ENCODE measurements around the gene GSPT1.
A peak's percentile ranks its signal among the peaks of the same experiment; 100 is the strongest.
"Not testable (repeated sequence)": the region's sequence is repeated elsewhere in the genome, so short reads cannot be mapped to it uniquely, and the experiment has no call there.

Gene GSPT1

DNA sequence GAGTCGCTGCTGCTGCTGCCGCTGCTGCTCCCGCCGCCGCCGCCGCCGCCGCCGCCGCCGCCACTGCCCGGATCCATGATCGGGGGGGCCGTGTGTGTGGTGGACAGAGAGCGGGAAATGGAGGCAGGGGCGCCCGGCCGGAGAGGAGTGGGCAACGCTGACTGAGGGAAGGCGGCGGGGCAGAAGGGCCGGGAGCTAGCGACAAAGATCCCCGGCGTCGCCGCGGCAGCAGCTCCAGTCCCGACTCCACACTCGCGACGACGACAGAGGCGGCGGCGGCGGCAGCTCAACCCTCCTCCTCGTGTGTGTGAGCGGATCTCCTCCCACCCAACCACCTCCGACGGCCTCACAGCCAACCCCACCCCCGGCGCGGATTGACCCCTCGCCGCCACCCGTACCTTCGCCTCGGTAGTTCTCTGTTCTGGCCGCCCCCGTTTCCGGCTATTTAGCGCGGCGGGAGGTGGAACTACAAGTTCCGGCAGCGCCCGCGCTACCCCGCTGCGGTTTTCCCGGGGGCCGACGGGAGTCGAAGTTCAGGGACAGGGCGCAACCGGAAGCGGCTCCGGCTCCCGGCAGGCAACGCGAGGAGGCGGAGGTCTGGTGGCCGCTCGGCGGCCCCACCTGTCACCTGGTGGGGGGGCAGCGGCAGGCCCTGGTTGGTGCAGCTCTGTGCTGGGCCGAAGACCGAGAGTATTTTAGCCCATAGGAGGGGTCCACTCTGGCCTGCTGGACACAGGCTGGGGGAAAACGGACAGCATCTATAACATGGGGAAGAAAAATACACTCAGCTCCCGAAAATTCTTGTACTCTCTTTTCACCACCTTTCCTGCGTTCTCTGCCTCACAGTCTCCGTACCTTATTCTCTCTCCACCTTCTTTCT is at the start of gene GSPT1:
TSS of gene GSPT1 (minus strand) at position 313 of the 880 bp plus-strand sequence. CDS start at position 77, 236 bp downstream.
- peak; percentile 99 for DNase-seq (ENCODE audit: low read depth)
- peak within 1 kb of the TSS; percentile 94 for H3K4me3 ChIP-seq (ENCODE audit: low read depth, low read length)
- TF ChIP-seq, protein P1, sequence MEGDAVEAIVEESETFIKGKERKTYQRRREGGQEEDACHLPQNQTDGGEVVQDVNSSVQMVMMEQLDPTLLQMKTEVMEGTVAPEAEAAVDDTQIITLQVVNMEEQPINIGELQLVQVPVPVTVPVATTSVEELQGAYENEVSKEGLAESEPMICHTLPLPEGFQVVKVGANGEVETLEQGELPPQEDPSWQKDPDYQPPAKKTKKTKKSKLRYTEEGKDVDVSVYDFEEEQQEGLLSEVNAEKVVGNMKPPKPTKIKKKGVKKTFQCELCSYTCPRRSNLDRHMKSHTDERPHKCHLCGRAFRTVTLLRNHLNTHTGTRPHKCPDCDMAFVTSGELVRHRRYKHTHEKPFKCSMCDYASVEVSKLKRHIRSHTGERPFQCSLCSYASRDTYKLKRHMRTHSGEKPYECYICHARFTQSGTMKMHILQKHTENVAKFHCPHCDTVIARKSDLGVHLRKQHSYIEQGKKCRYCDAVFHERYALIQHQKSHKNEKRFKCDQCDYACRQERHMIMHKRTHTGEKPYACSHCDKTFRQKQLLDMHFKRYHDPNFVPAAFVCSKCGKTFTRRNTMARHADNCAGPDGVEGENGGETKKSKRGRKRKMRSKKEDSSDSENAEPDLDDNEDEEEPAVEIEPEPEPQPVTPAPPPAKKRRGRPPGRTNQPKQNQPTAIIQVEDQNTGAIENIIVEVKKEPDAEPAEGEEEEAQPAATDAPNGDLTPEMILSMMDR (conservative IDR thresholded peaks at IDR 0.05; ENCODE audit: low read depth, low read length), result no peak

DNA sequence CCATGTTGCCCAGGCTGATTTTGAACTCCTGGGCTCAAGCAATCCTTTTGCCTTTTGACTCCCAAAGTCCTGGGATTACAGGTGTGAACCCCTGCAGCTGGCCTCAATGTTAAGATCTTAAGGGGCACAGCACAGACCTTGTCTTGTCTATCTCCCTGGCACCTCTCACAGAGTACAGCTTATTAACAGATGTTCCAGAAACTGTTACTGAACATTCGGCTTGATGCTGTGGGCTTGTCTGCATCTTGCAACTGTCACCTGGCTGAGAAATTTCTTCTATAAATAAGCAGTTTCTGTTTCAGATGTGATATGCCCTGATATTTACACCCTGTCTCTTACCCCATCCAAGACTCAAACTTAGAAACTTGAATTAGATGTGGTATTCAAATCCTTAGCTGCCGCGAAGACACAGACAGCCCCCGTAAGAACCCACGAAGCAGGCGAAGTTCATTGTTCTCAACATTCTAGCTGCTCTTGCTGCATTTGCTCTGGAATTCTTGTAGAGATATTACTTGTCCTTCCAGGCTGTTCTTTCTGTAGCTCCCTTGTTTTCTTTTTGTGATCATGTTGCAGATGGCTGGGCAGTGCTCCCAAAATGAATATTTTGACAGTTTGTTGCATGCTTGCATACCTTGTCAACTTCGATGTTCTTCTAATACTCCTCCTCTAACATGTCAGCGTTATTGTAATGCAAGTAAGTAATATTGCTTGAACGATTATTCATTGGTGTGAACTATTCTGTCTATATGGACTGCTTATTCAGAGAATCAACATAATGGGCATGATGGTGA is 49.2 kb upstream of the GSPT1 start, which contains the start of gene TNFRSF17:
TSS of gene TNFRSF17 (plus strand) at position 450 of the 791 bp plus-strand sequence. CDS start at position 565, 115 bp downstream.
- H3K4me3 ChIP-seq (ENCODE audit: low read depth, low read length), result no peak within 1 kb of the TSS
- TF ChIP-seq, protein P1 (conservative IDR thresholded peaks at IDR 0.05; ENCODE audit: low read depth, low read length), result no peak
- peak; percentile 30 for DNase-seq (ENCODE audit: low read depth)

DNA sequence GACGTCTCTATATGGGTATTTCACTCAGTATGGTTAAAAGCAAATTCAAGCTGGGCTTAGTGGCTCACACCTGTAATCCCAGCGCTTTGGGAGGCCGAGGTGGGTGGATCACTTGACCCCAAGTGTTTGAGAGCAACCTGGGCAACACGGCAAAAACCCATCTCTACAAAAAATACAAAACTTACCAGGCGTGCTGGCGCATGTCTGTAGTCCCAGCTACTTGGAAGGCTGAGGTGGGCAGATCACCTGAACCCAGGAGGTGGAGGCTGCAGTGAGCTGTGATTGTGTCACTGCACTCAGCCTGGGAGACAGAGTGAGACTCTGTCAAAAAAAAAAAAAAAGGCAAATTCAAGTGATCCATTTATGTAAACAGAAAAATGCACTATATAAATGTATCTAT is 48.0 kb upstream of the GSPT1 start:
- DNase-seq (ENCODE audit: low read depth), result no peak
- no peak overlapping the region for H3K4me3 ChIP-seq (ENCODE audit: low read depth, low read length)
- TF ChIP-seq, protein P1 (conservative IDR thresholded peaks at IDR 0.05; ENCODE audit: low read depth, low read length), result no peak

DNA sequence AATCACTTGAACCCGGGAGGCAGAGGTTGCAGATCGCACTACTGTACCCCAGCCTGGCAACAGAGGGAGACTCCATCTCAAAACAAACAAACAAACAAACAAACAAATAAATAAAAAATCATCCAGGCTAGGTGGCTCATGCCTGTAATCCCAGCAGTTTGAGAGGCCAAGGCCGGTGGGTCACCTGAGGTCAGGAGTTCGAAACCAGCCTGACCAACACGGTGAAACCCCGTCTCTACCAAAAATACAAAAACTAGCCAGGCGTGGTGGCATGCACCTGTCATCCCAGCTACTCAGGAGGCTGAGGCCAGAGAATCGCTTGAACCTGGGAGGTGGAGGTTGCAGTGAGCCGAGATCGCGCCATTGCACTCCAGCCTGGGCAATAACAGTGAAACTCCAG is 47.2 kb upstream of the GSPT1 start:
- not testable (repeated sequence) for DNase-seq (ENCODE audit: low read depth)

DNA sequence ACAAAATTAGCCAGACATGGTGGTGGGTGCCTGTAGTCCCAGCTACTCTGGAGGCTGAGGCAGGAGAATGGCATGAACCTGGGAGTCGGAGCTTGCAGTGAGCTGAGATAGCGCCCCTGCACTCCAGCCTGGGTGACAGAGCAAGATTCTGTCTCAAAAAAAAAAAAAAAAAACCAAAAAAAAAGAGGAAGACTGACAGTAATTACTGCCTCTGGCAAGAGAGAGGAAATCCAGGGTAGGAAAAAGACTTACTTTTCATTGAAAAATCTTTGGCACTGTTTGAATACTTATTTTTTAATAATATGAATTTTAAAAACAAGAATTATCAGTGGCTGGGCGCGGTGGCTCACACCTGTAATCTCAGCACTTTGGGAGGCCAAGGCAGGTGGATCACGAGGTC is 46.7 kb upstream of the GSPT1 start:
- H3K4me3 ChIP-seq (ENCODE audit: low read depth, low read length); DNase-seq (ENCODE audit: low read depth): not testable (repeated sequence)

More for the DNA sequence above, 47.2 kb upstream of the GSPT1 start:
- not testable (repeated sequence) for H3K4me3 ChIP-seq (ENCODE audit: low read depth, low read length)

DNA sequence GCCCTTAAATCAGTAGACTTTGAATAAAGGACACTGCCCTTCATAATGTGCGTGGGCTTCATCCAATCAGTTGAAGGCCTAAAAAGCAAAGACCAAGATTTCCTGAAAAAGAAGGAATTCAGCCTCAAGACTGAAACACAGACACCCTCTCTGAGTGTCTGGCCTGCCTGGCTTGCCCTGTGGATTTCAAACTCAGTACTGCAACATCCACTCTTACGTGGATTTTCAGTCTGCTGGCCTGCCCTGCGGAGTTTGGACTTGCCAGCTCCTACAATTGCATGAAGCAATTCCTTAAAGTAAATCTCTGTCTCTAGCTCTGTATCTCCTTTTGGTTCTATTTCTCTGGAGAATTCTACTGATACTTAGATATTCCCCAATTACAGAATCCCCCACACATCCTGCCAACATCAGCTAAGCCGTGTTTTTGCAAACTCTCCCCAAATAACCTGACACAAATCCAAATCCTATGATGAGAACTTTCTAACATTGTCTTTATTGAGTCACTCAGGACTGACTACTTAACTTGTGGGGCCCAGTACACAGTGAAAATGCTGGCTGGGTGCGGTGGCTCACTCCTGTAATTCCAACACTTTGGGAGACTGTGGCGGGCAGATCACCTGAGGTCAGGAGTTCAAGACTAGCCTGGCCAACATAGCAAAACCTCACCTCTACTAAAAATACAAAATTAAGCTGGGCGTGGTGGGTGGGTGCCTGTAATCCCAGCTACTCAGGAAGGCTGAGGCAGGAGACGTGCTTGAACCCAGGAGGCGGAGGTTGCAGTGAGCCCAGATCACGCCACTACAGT is 42.0 kb upstream of the GSPT1 start:
- DNase-seq (ENCODE audit: low read depth), result no peak
- no peak overlapping the region for H3K4me3 ChIP-seq (ENCODE audit: low read depth, low read length)
- TF ChIP-seq, protein P1 (conservative IDR thresholded peaks at IDR 0.05; ENCODE audit: low read depth, low read length), result no peak

DNA sequence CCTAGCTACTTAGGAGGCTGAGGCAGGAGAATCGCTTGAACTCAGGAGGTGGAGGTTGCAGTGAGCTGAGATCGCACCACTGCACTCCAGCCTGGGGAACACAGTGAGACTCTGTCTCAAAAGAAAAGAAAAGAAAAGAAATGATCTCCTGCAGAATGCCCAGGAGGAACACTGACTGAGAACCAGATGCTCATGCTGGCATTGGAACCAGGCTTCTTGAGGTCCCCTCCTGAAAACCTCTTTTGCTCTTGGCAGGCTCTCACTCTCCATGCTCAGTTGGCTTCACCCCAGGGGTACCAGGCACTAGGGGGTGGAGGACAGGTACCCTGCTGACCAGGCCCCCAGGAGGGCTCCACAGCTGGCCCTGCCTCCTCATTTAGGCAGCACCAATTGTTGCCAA is 40.8 kb upstream of the GSPT1 start:
- no peak for DNase-seq (ENCODE audit: low read depth)
- TF ChIP-seq, protein P1 (conservative IDR thresholded peaks at IDR 0.05; ENCODE audit: low read depth, low read length), result no peak
- no peak overlapping the region for H3K4me3 ChIP-seq (ENCODE audit: low read depth, low read length)
